GM18499 (cell line): ENCODE data around the gene KCNJ6.
"Not testable (repeated sequence)": the region's sequence is repeated elsewhere in the genome, so short reads cannot be mapped to it uniquely, and the experiment has no call there.

Experiments used
- ATAC-seq: cut with Tn5 transposase; IDR thresholded peaks from one replicate; pipeline ENCODE4 v1.9.1; 2021; ENCODE audit warnings: moderate number of reproducible peaks; ENCODE audit not compliant: insufficient read depth, unreplicated experiment

Gene KCNJ6

GRCh38 chr21:37658817-37659458 is 257.3 kb downstream of the KCNJ6 start:
- ATAC-seq, result no peak

- ATAC-seq, result no peak
Observed at GRCh38 chr21:37658121-37658816, 258.0 kb downstream of the KCNJ6 start.

- ATAC-seq, result no peak
Observed at GRCh38 chr21:37656899-37657298, 259.4 kb downstream of the KCNJ6 start.

GRCh38 chr21:37655611-37656300 is 260.5 kb downstream of the KCNJ6 start:
- no peak for ATAC-seq

- no peak for ATAC-seq
Observed at GRCh38 chr21:37654596-37654995, 261.7 kb downstream of the KCNJ6 start.

- ATAC-seq, result no peak
Observed at GRCh38 chr21:37653201-37653600, 263.1 kb downstream of the KCNJ6 start.

GRCh38 chr21:37647781-37648180 is 268.5 kb downstream of the KCNJ6 start:
- ATAC-seq, result no peak

- not testable (repeated sequence) for ATAC-seq
Observed at GRCh38 chr21:37646761-37647160, 269.5 kb downstream of the KCNJ6 start.

GRCh38 chr21:37645848-37646247 is 270.4 kb downstream of the KCNJ6 start:
- no peak for ATAC-seq

- no peak for ATAC-seq
Observed at GRCh38 chr21:37644636-37645035, 271.6 kb downstream of the KCNJ6 start.

GRCh38 chr21:37643862-37644261 is 272.4 kb downstream of the KCNJ6 start:
- ATAC-seq, result not testable (repeated sequence)

- no peak for ATAC-seq
Observed at GRCh38 chr21:37642493-37642892, 273.8 kb downstream of the KCNJ6 start.

GRCh38 chr21:37639756-37640155 is 276.5 kb downstream of the KCNJ6 start:
- ATAC-seq, result no peak

GRCh38 chr21:37636152-37636860 is 280.0 kb downstream of the KCNJ6 start:
- ATAC-seq, result no peak

GRCh38 chr21:37631319-37632117 is 284.7 kb downstream of the KCNJ6 start:
- ATAC-seq, result no peak

- no peak for ATAC-seq
Observed at GRCh38 chr21:37630872-37631271, 285.4 kb downstream of the KCNJ6 start.

GRCh38 chr21:37628362-37628761 is 287.9 kb downstream of the KCNJ6 start:
- ATAC-seq, result no peak

- ATAC-seq, result no peak
Observed at GRCh38 chr21:37627561-37627960, 288.7 kb downstream of the KCNJ6 start.

GRCh38 chr21:37627074-37627473 is 289.2 kb downstream of the KCNJ6 start:
- ATAC-seq, result no peak

GRCh38 chr21:37626320-37626719 is 289.9 kb downstream of the KCNJ6 start:
- ATAC-seq, result no peak
